HG02981 (cell line): Measurements from ENCODE around the gene KLHL28.

ENCODE experiments used
- ATAC-seq: cut with Tn5 transposase; IDR thresholded peaks from one replicate; pipeline ENCODE4 v1.9.1; 2021; ENCODE audit warnings: mild to moderate bottlenecking, moderate library complexity; ENCODE audit not compliant: unreplicated experiment

Gene KLHL28

DNA sequence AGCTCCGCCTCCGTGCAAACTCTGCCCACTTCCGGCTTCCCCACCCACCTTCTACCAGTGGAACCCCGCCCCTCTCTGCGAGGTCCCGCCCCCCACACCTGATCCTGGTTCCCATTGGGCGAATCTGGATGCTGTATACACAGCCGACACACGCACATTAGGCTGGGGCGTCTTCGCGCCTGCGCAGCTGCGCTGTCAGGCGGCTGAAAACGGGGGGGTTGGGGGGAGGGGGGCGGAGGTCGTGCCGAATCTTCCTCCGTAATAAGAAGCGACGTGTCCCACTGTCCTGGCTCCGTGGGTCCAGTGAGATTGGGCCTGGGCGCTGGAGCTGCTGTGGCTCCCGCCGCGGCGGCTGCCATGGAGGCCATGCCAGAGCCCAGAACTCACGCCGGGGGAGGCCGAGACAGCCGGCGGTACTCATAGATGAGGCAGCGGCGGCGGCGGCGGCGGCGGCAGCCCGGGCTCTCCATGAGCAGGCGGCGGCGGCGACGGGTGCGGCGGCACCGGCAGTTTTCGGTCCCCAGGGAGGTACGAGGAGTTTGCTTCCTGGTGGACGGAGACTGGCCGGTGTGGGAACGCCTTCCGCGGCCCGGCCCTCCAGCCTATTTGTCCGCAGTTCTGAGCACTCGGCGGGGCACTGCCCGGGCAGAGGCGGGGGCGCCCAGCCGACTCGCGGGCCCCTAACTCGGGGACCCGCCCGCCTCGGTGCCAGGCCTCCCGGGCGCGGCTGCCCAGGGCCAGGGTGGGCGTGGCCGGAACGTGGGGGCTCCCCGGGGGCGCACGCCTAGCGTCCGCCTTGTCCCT, 64.5 kb downstream of the KLHL28 start:
- peak; percentile 94 for ATAC-seq

DNA sequence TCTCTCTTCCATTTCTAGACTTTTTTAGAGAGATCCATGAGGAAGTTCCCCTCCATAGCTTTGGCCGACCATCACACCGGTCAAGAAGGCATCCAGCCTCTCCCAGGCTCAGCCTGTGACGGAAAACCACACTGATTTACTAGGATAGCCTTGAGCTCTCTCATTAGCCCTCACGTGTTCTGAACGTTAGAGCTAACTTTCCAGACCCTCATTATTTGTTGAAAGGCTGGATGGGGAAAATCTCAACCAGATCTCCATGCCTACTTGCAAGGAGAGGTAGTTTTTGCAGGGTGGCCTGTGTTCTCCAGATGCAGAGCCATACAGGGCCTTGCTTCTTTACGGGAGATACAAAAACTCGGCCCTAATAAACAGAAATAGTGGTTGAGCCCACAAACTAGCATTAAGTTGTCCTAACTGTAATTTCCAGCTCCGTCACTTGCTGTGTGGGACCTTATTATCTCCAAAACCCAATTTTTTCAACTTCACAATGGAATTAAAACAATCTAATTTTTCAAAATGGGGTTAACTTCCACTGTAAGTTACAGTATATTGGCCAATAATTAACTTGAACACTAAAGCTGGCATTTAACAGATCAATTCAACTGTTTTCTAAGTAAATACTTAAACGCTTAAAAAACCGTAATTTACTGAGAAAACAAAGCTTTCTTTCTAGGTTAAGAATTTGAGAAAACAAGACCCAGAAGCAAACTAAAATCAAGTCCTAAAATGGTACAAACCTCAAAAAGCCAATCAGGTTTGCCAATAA, 65.3 kb downstream of the KLHL28 start:
- no peak for ATAC-seq

DNA sequence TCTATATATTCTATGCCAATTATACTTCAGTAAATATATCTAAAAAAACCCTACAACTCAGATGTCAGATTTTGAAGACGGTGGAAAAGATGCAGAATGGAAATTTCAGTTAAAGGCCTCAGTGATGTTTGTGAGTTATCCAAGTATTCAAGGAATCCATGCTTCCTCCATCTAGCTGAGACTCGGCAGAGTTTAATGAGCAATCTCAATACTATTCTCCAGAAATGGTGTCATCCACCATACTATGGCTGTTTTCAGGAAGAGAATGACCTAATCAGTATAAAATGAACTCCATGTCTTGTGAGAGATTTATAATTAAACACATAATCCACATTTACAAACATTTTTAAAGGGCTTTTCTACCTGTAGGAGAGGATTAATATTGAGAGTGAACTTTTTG, 66.0 kb downstream of the KLHL28 start:
- no peak for ATAC-seq

DNA sequence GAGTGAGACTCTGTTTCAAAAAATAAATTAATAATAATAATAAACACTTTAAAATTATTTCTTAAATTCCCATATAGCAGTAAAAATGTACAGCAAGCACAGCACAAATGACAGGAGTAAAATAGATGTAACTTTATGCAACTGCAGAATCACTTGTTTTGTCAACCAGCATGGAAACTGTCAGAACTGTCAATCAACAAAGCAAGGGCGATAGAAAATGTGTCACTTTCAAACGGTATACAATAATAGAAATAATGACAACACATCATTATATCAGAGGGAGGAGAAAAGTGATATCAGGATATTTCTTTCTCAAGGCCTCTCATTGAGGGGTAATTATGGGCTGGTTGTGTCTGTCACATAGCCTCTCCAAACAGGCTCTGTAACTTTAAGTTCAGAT, 68.2 kb downstream of the KLHL28 start:
- no peak for ATAC-seq

DNA sequence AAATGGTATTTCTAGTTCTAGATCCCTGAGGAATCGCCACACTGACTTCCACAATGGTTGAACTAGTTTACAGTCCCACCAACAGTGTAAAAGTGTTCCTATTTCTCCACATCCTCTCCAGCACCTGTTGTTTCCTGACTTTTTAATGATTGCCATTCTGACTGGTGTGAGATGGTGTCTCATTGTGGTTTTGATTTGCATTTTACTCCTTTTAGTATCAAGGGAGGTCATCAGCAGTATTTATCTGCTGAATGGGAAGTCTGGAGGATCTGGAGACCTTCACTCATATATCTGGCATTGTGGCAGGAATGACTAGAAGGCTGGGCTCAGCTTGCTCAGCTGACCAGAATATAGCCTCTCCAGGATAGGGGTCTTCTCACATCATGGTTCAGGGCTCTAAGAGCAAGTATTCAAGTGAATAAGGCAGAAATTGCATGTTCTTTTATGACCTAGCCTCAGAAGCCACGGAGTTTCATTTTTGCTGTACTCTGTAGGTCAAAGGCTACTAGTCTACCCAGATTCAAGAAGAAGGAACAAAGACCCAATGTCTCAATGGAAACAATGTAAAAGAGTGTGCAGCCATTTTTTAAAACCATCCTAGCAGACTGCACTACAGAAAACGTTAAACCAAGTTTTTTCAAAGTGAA, 69.9 kb downstream of the KLHL28 start:
- ATAC-seq = peak; percentile 38

DNA sequence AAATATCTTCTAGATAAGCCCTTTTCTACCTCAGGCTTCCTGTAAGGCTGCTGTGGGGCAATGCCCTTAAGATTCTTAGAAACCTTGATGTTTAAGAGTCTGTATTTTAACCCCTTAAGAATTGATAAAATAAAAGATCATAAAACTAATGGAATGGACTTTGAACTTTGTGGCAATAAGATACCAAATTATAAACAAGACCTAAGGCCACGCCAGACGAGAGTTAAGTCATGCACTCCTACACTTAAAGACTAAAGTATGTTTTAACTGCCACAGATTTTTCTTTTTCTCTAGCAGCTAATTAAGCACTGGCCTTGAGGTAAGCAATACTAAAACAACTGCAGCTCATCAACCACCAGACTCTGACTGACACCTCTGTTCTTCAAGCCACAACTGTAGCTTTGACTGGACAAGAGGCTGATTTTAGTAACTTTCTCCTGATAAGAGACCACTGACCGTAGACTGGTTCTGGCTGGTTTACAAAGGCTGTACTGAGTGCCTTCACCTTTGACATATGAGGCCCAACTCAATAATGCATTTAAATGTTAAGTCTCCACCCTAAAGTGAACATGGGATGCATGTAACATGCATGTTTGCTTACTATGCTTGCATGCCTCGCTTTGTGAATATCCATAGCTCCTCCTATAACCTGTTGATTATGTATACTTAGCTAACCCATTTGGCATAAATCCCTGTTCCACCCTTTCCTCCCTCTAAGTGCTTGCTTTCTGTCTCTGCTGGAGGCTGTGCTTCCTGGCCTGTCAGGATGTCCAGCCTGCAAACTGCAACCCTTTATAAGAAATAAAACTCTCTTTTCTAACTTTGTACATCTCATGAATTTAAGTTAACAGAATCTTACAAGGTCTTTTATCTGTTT, 71.9 kb downstream of the KLHL28 start:
- ATAC-seq = no peak

DNA sequence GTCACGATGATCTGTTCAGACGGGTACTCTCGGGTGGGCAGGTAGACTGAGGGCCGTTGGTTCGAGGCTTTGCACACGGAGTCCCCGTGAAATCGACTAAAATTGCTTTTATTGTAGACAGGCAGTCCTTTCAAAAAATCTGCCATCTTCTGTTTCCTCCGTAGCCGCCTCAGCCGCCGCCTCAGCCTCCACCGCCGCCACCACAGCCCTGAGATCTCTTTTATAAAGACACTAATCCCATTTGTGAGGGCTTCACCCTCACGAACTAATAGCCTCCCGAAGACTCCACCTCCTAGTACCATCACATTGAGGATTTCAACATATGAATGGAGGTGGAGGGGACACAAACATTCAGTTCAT, 74.2 kb downstream of the KLHL28 start:
- no peak for ATAC-seq

DNA sequence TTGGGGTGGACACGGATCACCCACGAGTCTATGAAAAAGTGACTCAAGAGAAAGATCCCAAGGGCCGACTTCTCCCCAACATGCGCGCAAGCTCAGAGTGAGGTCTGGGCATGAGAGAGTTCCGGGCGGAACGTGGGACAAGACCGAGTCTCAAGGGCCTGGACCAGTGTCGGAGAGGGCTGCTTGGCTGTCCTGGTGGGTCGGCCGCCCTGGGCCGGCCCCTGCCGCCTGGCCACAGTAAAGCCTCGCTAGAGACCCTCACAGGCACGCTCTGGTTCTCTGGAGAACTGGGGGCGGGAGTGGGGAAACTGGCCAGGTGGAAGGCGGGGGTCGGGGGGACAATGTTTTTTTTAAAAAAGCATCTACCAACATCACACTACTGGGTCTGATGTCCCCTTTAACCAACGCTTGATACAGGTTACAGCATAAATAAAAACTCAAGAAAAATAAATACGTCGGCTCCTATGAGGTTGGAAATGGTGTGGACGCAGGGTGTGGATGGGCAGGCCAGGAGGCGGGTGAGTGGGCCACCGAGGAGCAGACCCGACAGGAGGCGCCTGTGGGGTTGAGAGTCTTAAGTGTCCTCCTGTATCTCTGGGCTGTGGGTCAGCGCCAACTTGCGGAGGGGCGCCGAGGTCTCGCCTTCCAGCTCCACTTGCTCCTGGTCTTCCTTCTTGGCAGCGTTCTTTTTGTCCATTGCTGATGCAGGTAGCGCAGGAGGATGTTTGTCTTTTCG, 74.7 kb downstream of the KLHL28 start:
- ATAC-seq = no peak

DNA sequence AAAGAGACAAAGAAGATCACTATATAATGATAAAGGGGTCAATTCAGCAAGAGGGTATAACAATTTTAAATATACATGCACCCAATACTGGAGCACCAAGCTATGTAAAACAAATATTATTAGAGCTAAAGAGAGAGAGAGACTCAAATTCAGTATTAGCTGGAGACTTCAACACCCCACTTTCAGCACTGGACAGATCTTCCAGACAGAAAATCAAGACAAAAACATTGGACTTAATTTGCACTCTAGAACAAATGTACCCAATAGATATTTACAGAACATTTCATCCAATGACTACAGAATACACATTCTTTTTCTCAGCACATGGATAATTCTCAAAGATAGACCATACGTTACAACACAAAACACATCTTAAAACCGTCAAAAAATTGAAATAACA, 81.0 kb downstream of the KLHL28 start:
- ATAC-seq = no peak
